ENCODE data around the gene ZBTB20. TPM values are rescaled to one million over a fixed set of nuclear protein-coding genes. Genes with fewer than 3 reads are reported as not detected.

Gene ZBTB20
- total RNA-seq, 1 experiment from 2014 or later: 12.8 TPM

- TF ChIP-seq, protein P1, sequence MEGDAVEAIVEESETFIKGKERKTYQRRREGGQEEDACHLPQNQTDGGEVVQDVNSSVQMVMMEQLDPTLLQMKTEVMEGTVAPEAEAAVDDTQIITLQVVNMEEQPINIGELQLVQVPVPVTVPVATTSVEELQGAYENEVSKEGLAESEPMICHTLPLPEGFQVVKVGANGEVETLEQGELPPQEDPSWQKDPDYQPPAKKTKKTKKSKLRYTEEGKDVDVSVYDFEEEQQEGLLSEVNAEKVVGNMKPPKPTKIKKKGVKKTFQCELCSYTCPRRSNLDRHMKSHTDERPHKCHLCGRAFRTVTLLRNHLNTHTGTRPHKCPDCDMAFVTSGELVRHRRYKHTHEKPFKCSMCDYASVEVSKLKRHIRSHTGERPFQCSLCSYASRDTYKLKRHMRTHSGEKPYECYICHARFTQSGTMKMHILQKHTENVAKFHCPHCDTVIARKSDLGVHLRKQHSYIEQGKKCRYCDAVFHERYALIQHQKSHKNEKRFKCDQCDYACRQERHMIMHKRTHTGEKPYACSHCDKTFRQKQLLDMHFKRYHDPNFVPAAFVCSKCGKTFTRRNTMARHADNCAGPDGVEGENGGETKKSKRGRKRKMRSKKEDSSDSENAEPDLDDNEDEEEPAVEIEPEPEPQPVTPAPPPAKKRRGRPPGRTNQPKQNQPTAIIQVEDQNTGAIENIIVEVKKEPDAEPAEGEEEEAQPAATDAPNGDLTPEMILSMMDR (IDR thresholded peaks at IDR 0.05; ENCODE audit: insufficient read depth in 1 of 2, low read depth in 1 of 2, low read length in 1 of 2, severe bottlenecking in 1 of 2, unreplicated experiment in 1 of 2): no peak
- no peak overlapping the region for H3K4me3 Mint-ChIP-seq (ENCODE audit: unreplicated experiment)
- no peaks in the 10 kb centered on the region for H3K9me3 Mint-ChIP-seq (ENCODE audit: unreplicated experiment)
- no peaks in the 10 kb centered on the region for H3K4me1 Mint-ChIP-seq (ENCODE audit: low read depth, unreplicated experiment)
- no peak for DNase-seq
- intact Hi-C loops (cut with micrococcal nuclease; ENCODE audit: unreplicated experiment): loop anchor here (5.0 to 10.0 kb wide), 3 partner anchors 135 to 985 kb away; no protein-coding TSS in a partner anchor
- no peaks in the 10 kb centered on the region for H3K4me1 ChIP-seq
- H3K27me3 ChIP-seq (replicated peaks; ENCODE audit: control insufficient read depth, insufficient read depth, low read length): no peaks in the 10 kb centered on the region
- no peaks in the 10 kb centered on the region for H3K36me3 ChIP-seq (ENCODE audit: control insufficient read depth, insufficient read depth, low read length)
- no peaks in the 10 kb centered on the region for H3K36me3 Mint-ChIP-seq (ENCODE audit: insufficient read depth, unreplicated experiment)
- BruUV-seq (replicated peaks): no TSS peak
- no peaks in the 10 kb centered on the region for H3K9me3 ChIP-seq
- H3K27me3 Mint-ChIP-seq (ENCODE audit: insufficient read depth, unreplicated experiment): peaks cover 3% of the 10 kb centered on the region
- ChIA-PET CTCF (no interaction called here), POLR2A (no interaction called here)
- H3K27ac Mint-ChIP-seq (ENCODE audit: unreplicated experiment): no peak overlapping the region
- no peak overlapping the region for H3K4me3 ChIP-seq (ENCODE audit: low read depth, low read length)
Measured at GRCh38 chr3:114829783-114830182, 317.3 kb downstream of the ZBTB20 start.

DNA sequence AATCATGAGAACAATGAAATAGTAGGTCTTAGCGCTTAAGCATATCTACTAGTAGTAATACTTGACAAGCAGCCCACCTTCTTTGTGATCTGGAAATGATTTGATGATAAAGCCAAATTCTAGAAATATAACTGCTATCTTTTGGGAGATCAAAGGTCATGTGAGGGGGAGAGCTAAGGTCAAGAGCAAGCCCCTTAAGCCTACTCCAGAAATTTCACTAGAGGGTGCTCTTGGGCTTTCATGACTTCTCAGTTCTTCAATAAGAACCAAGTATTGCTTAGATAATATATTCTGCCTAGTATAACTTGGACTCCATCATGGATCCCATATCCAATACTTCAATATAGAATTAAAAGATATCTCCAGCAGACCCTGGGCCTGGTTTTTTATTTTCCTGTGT, 319.6 kb downstream of the ZBTB20 start:
- DNase-seq: peak in 1 of 2 experiments; percentile 47
- ChIA-PET POLR2A (no interaction called here), CTCF (interaction anchor here (0.7 kb wide), 1 partner anchor 262 kb away, joined by 3 read pairs; no protein-coding TSS in a partner anchor)
- H3K36me3 Mint-ChIP-seq (ENCODE audit: insufficient read depth, unreplicated experiment): no peaks in the 10 kb centered on the region
- no peaks in the 10 kb centered on the region for H3K4me1 ChIP-seq
- H3K4me3 ChIP-seq (ENCODE audit: low read depth, low read length): no peak overlapping the region
- H3K27me3 Mint-ChIP-seq (ENCODE audit: insufficient read depth, unreplicated experiment): no peaks in the 10 kb centered on the region
- no peaks in the 10 kb centered on the region for H3K9me3 ChIP-seq
- no TSS peak for BruUV-seq (replicated peaks)
- TF ChIP-seq, protein P1 (IDR thresholded peaks at IDR 0.05; ENCODE audit: insufficient read depth in 1 of 2, low read depth in 1 of 2, low read length in 1 of 2, severe bottlenecking in 1 of 2, unreplicated experiment in 1 of 2): peak; percentile 63 to 70
- no peaks in the 10 kb centered on the region for H3K4me1 Mint-ChIP-seq (ENCODE audit: low read depth, unreplicated experiment)
- H3K27ac Mint-ChIP-seq (ENCODE audit: unreplicated experiment): no peak overlapping the region
- H3K27me3 ChIP-seq (replicated peaks; ENCODE audit: control insufficient read depth, insufficient read depth, low read length): no peaks in the 10 kb centered on the region
- intact Hi-C loops (cut with micrococcal nuclease; ENCODE audit: unreplicated experiment): loop anchor here (1.0 to 10.0 kb wide), 6 partner anchors 213 to 987 kb away; partner anchors contain the start of gene ZBTB20
- H3K36me3 ChIP-seq (ENCODE audit: control insufficient read depth, insufficient read depth, low read length): no peaks in the 10 kb centered on the region
- H3K4me3 Mint-ChIP-seq (ENCODE audit: unreplicated experiment): no peak overlapping the region
- H3K9me3 Mint-ChIP-seq (ENCODE audit: unreplicated experiment): no peaks in the 10 kb centered on the region

GRCh38 chr3:114824014-114824413, 323.1 kb downstream of the ZBTB20 start:
- Histone ChIP-seq H3K4me1 (no peaks in the 10 kb centered on the region), H3K9me3 (no peaks in the 10 kb centered on the region), H3K4me3 (ENCODE audit: low read depth, low read length) (no peak overlapping the region), H3K27me3 (replicated peaks; ENCODE audit: control insufficient read depth, insufficient read depth, low read length) (no peaks in the 10 kb centered on the region), H3K36me3 (ENCODE audit: control insufficient read depth, insufficient read depth, low read length) (no peaks in the 10 kb centered on the region)
- Mint-ChIP-seq H3K4me3 (ENCODE audit: unreplicated experiment) (no peak overlapping the region), H3K9me3 (ENCODE audit: unreplicated experiment) (no peaks in the 10 kb centered on the region), H3K27ac (ENCODE audit: unreplicated experiment) (no peak overlapping the region), H3K36me3 (ENCODE audit: insufficient read depth, unreplicated experiment) (no peaks in the 10 kb centered on the region), H3K4me1 (ENCODE audit: low read depth, unreplicated experiment) (no peaks in the 10 kb centered on the region), H3K27me3 (ENCODE audit: insufficient read depth, unreplicated experiment) (no peaks in the 10 kb centered on the region)
- POLR2A ChIA-PET: no interaction called here
- BruUV-seq (replicated peaks): no TSS peak
- TF ChIP-seq, protein P1 (IDR thresholded peaks at IDR 0.05; ENCODE audit: insufficient read depth in 1 of 2, low read depth in 1 of 2, low read length in 1 of 2, severe bottlenecking in 1 of 2, unreplicated experiment in 1 of 2): no peak
- no peak for DNase-seq
- intact Hi-C loops (cut with micrococcal nuclease; ENCODE audit: unreplicated experiment): loop anchor here (10.0 kb wide), 1 partner anchor 991 kb away; no protein-coding TSS in a partner anchor
- CTCF ChIA-PET: no interaction called here

Measured in Caco-2 (cell line).